WTC11 (cell line): ENCODE data around the gene PLIN5. TPM values are rescaled to one million over a fixed set of nuclear protein-coding genes. Genes with fewer than 3 reads are reported as not detected.

ENCODE experiments used
- ATAC-seq: fragments of 200-7000 bp; cut with Tn5 transposase; 2 replicates; pipeline ENCODE4 v1.10.0; 2021; ENCODE audit warnings: mild to moderate bottlenecking, moderate library complexity
- CTCF ChIA-PET: fragments of 300-600 bp; sonication (Branson Sonifier 250); formaldehyde crosslinking; loops from one replicate; lab custom pipeline; 2021; ENCODE audit warnings: antibody characterized with exemption; lab: Charles Lee
- POLR2A ChIA-PET: fragments of 350-600 bp; sonication (Branson Sonifier 250); formaldehyde crosslinking; loops from one replicate; lab custom pipeline; 2021; ENCODE audit warnings: antibody characterized with exemption; lab: Charles Lee
- DNase-seq: peaks from one replicate; pipeline ENCODE4 v3.0.0; 2021; ENCODE audit warnings: low spot score
- H3K27ac Mint-ChIP-seq: 2 replicates; pipeline ENCODE4 v1.8.0; 2021; ENCODE audit warnings: mixed read lengths
- H3K27me3 Mint-ChIP-seq: 2 replicates; pipeline ENCODE4 v1.8.0; 2021; ENCODE audit warnings: low read depth, mild to moderate bottlenecking, moderate library complexity, mixed read lengths
- H3K36me3 Mint-ChIP-seq: 2 replicates; pipeline ENCODE4 v1.8.0; 2021; ENCODE audit warnings: mixed read lengths
- H3K4me1 Mint-ChIP-seq: 2 replicates; pipeline ENCODE4 v1.8.0; 2022; ENCODE audit warnings: mixed read lengths
- H3K4me3 Mint-ChIP-seq: 2 replicates; pipeline ENCODE4 v1.8.0; 2021; ENCODE audit warnings: mild to moderate bottlenecking, moderate library complexity, mixed read lengths
- H3K9me3 Mint-ChIP-seq: 2 replicates; pipeline ENCODE4 v1.8.0; 2021; ENCODE audit warnings: mixed read lengths
- ATF1 ChIP-seq: sonication (generic); formaldehyde crosslinking; IDR thresholded peaks from 2 replicates; pipeline ENCODE4 v1.8.1; 2023; ENCODE audit warnings: mild to moderate bottlenecking, moderate library complexity, missing genetic modification reagents
- CBFB ChIP-seq: sonication (generic); formaldehyde crosslinking; IDR thresholded peaks from 2 replicates; pipeline ENCODE4 v1.8.1; 2022; ENCODE audit warnings: mild to moderate bottlenecking, low read depth, missing genetic modification reagents
- KAT7 ChIP-seq: sonication (generic); formaldehyde crosslinking; IDR thresholded peaks from 2 replicates; pipeline ENCODE4 v1.8.1; 2023; ENCODE audit warnings: missing genetic modification reagents, mild to moderate bottlenecking, borderline replicate concordance
- SMAD3 ChIP-seq: sonication (generic); formaldehyde crosslinking; IDR thresholded peaks from 2 replicates; pipeline ENCODE4 v1.8.0; 2022; ENCODE audit warnings: missing genetic modification reagents, mild to moderate bottlenecking, borderline replicate concordance
- SP1 ChIP-seq: sonication (generic); formaldehyde crosslinking; conservative IDR thresholded peaks from 2 replicates; pipeline ENCODE4 v1.8.1; 2022; ENCODE audit warnings: missing genetic modification reagents
- TEAD1 ChIP-seq: sonication (generic); formaldehyde crosslinking; IDR thresholded peaks from 2 replicates; pipeline ENCODE4 v1.8.0; 2022; ENCODE audit warnings: mild to moderate bottlenecking, missing genetic modification reagents
- ZNF219 ChIP-seq: sonication (generic); formaldehyde crosslinking; IDR thresholded peaks from 2 replicates; pipeline ENCODE4 v1.8.0; 2023; ENCODE audit warnings: missing genetic modification reagents, mild to moderate bottlenecking, borderline replicate concordance
- ZNF416 ChIP-seq: fragments of 250-450 bp; sonication (Bioruptor Pico); IDR thresholded peaks from 2 replicates; pipeline ENCODE4 v1.9.0; 2021; ENCODE audit warnings: mild to moderate bottlenecking, inconsistent platforms
- total RNA-seq: library from RNA; stranded (reverse); gene quantifications from 3 replicates; pipeline ENCODE4 v1.2.3, GENCODE V29; 2021
- TF ChIP-seq, protein P1 (sequence below): sonication (generic); formaldehyde crosslinking; IDR thresholded peaks from 2 replicates; pipeline ENCODE4 v1.8.0; 2022; ENCODE audit warnings: mild to moderate bottlenecking, missing genetic modification reagents
- TF ChIP-seq, protein P2 (sequence below): sonication (generic); formaldehyde crosslinking; IDR thresholded peaks from 2 replicates; pipeline ENCODE4 v1.8.1; 2023; ENCODE audit warnings: mild to moderate bottlenecking, missing genetic modification reagents, moderate library complexity
- TF ChIP-seq, protein P3 (sequence below): sonication (generic); formaldehyde crosslinking; IDR thresholded peaks from 2 replicates; pipeline ENCODE4 v1.8.1; 2023; ENCODE audit warnings: mild to moderate bottlenecking, missing genetic modification reagents, borderline replicate concordance
- TF ChIP-seq, protein P4 (sequence below): sonication (generic); formaldehyde crosslinking; IDR thresholded peaks from 2 replicates; pipeline ENCODE4 v1.8.1; 2022; ENCODE audit warnings: mild to moderate bottlenecking, missing genetic modification reagents, moderate library complexity, borderline replicate concordance
- TF ChIP-seq, protein P5 (sequence below): fragments of 200-600 bp; IDR thresholded peaks from 2 replicates; pipeline ENCODE4 v1.8.0; 2022; ENCODE audit warnings: antibody characterized with exemption
- TF ChIP-seq, protein P6 (sequence below): sonication (generic); formaldehyde crosslinking; IDR thresholded peaks from 2 replicates; pipeline ENCODE4 v1.8.1; 2023; ENCODE audit warnings: mild to moderate bottlenecking, missing genetic modification reagents, moderate library complexity

The PLIN5 gene
- total RNA-seq, 1 experiment from 2014 or later: 3.9 TPM

DNA sequence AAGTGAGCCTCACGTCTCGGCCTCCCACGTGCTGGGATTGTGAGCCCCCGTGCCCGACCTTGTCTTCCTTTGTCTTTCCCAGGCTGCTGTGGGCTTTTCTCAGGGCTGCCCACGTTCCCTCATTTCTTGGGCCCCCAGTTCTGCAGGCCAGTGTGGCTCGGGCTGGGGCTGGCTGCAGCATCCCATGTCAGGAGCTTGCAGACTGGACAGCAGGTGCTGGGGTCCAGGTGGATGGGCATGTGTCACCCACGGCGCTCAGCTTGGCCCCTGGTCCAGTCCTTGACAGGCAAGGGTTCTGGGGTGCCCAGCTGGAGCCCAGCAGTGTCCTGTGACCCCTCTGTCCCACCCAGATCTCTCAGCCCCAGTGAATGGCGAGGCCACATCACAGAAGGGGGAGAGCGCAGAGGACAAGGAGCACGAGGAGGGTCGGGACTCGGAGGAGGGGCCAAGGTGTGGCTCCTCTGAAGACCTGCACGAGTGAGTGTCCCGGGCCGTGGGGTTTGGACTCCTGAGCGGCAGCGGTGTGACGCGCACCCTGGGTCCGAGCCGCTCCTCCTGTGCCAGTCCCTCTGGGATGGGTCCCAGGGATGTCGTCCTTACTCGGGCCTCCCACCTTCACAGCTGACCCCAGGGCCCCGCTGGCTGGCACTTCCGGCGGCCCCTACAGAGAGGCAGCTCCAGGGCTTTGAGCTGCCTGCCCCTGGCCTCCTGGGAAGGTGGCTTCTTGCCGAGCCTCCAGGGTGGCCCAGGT lies 34.0 kb downstream of the PLIN5 start (continued):
- TF ChIP-seq ZNF219 (CRISPR knock-in tag): no peak
- TF ChIP-seq, protein P1, sequence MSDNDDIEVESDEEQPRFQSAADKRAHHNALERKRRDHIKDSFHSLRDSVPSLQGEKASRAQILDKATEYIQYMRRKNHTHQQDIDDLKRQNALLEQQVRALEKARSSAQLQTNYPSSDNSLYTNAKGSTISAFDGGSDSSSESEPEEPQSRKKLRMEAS (CRISPR knock-in tag): no peak
- TF ChIP-seq ZNF416 (CRISPR knock-in tag): no peak
- no peak for TF ChIP-seq KAT7 (CRISPR knock-in tag)
- TF ChIP-seq, protein P2, sequence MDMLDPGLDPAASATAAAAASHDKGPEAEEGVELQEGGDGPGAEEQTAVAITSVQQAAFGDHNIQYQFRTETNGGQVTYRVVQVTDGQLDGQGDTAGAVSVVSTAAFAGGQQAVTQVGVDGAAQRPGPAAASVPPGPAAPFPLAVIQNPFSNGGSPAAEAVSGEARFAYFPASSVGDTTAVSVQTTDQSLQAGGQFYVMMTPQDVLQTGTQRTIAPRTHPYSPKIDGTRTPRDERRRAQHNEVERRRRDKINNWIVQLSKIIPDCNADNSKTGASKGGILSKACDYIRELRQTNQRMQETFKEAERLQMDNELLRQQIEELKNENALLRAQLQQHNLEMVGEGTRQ (CRISPR knock-in tag): no peak
- TF ChIP-seq, protein P3, sequence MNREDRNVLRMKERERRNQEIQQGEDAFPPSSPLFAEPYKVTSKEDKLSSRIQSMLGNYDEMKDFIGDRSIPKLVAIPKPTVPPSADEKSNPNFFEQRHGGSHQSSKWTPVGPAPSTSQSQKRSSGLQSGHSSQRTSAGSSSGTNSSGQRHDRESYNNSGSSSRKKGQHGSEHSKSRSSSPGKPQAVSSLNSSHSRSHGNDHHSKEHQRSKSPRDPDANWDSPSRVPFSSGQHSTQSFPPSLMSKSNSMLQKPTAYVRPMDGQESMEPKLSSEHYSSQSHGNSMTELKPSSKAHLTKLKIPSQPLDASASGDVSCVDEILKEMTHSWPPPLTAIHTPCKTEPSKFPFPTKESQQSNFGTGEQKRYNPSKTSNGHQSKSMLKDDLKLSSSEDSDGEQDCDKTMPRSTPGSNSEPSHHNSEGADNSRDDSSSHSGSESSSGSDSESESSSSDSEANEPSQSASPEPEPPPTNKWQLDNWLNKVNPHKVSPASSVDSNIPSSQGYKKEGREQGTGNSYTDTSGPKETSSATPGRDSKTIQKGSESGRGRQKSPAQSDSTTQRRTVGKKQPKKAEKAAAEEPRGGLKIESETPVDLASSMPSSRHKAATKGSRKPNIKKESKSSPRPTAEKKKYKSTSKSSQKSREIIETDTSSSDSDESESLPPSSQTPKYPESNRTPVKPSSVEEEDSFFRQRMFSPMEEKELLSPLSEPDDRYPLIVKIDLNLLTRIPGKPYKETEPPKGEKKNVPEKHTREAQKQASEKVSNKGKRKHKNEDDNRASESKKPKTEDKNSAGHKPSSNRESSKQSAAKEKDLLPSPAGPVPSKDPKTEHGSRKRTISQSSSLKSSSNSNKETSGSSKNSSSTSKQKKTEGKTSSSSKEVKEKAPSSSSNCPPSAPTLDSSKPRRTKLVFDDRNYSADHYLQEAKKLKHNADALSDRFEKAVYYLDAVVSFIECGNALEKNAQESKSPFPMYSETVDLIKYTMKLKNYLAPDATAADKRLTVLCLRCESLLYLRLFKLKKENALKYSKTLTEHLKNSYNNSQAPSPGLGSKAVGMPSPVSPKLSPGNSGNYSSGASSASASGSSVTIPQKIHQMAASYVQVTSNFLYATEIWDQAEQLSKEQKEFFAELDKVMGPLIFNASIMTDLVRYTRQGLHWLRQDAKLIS (CRISPR knock-in tag): no peak
- TF ChIP-seq ATF1 (CRISPR knock-in tag): no peak

DNA sequence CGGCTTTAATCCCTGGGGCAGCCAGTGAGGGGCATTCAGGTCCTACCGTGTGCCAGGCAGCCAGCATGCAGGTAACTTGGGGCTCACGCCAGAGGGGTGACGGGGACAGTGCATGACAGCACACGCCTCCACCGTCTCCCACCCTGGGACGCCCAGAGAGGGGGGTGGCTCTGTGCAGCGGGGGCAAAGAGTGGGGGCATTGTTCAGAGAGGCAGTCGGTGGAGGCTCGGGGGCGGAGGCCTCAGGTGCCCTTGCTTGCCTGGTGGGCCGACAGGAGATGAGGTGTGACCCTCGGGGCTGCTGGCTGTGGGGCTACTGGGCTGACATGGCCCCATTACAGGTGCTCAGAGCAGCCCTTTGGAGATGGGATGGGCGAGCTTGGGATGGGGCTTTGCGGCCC lies 35.2 kb downstream of the PLIN5 start:
- CTCF ChIA-PET: interaction anchor here (0.7 to 6.7 kb wide), 4 partner anchors 24 to 136 kb away, joined by 3 to 38 read pairs (median 5); no protein-coding TSS in a partner anchor
- no peak for ATAC-seq
- no peaks in the 10 kb centered on the region for H3K27me3 Mint-ChIP-seq
- TF ChIP-seq SMAD3 (no peak), SP1 (CRISPR knock-in tag) (no peak), TEAD1 (CRISPR knock-in tag) (no peak), CBFB (CRISPR knock-in tag) (no peak)
- TF ChIP-seq, protein P4, sequence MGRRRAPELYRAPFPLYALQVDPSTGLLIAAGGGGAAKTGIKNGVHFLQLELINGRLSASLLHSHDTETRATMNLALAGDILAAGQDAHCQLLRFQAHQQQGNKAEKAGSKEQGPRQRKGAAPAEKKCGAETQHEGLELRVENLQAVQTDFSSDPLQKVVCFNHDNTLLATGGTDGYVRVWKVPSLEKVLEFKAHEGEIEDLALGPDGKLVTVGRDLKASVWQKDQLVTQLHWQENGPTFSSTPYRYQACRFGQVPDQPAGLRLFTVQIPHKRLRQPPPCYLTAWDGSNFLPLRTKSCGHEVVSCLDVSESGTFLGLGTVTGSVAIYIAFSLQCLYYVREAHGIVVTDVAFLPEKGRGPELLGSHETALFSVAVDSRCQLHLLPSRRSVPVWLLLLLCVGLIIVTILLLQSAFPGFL (CRISPR knock-in tag): no peak
- TF ChIP-seq, protein P5, sequence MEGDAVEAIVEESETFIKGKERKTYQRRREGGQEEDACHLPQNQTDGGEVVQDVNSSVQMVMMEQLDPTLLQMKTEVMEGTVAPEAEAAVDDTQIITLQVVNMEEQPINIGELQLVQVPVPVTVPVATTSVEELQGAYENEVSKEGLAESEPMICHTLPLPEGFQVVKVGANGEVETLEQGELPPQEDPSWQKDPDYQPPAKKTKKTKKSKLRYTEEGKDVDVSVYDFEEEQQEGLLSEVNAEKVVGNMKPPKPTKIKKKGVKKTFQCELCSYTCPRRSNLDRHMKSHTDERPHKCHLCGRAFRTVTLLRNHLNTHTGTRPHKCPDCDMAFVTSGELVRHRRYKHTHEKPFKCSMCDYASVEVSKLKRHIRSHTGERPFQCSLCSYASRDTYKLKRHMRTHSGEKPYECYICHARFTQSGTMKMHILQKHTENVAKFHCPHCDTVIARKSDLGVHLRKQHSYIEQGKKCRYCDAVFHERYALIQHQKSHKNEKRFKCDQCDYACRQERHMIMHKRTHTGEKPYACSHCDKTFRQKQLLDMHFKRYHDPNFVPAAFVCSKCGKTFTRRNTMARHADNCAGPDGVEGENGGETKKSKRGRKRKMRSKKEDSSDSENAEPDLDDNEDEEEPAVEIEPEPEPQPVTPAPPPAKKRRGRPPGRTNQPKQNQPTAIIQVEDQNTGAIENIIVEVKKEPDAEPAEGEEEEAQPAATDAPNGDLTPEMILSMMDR: no peak
- TF ChIP-seq, protein P6, sequence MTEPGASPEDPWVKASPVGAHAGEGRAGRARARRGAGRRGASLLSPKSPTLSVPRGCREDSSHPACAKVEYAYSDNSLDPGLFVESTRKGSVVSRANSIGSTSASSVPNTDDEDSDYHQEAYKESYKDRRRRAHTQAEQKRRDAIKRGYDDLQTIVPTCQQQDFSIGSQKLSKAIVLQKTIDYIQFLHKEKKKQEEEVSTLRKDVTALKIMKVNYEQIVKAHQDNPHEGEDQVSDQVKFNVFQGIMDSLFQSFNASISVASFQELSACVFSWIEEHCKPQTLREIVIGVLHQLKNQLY: no peak
- TF ChIP-seq, all 79 proteins: peak for 0
- H3K9me3 Mint-ChIP-seq: no peaks in the 10 kb centered on the region
- H3K36me3 Mint-ChIP-seq: peaks cover 10% of the 10 kb centered on the region
- DNase-seq: no peak
- POLR2A ChIA-PET: no interaction called here
- H3K4me1 Mint-ChIP-seq: no peaks in the 10 kb centered on the region
- H3K4me3 Mint-ChIP-seq: no peak overlapping the region
- no peak overlapping the region for H3K27ac Mint-ChIP-seq
